Ishikawa (cell line): ENCODE measurements around the gene SORCS3.

Source experiments
- CEBPB ChIP-seq: IDR thresholded peaks from 2 replicates; pipeline ENCODE4 v1.6.1; 2012
- CREB1 ChIP-seq: IDR thresholded peaks from 2 replicates; pipeline ENCODE4 v1.6.1; 2012; ENCODE audit warnings: low read depth
- EGR1 ChIP-seq: IDR thresholded peaks from 2 replicates; pipeline ENCODE4 v1.6.1; 2012
- EP300 ChIP-seq: IDR thresholded peaks from 2 replicates; pipeline ENCODE4 v1.6.1; 2012; ENCODE audit warnings: borderline replicate concordance
- FOXM1 ChIP-seq: IDR thresholded peaks from 2 replicates; pipeline ENCODE4 v1.6.1; 2012; ENCODE audit warnings: low read depth, borderline replicate concordance
- RAD21 ChIP-seq: IDR thresholded peaks from 2 replicates; pipeline ENCODE4 v1.6.1; 2012; ENCODE audit warnings: low read depth
- TAF1 ChIP-seq: IDR thresholded peaks from 2 replicates; pipeline ENCODE4 v1.6.1; 2012; ENCODE audit warnings: low read depth, mild to moderate bottlenecking
- TF ChIP-seq, protein P1 (sequence below): IDR thresholded peaks from 2 replicates; pipeline ENCODE4 v1.6.1; 2012; ENCODE audit warnings: low read depth, mild to moderate bottlenecking

DNA sequence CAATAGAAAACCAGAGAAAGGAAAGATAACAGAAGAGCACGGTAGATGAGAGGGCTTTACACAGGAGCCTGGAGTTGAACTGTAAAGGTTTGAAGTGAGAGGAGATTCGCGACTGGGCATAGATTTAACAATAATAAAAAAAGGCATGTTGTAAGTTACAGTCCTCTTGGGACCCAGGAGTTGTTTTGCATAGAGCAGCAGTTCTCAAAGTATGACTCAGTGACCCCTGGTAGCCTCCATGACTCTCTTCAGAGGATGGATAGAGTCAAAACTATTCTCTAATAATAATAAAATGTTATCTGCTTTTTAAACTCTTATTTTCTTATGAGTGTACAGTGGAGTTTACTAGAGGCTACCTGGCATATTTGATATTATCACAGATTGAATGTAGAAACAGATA lies 262.3 kb downstream of the SORCS3 start:
- no peak for TF ChIP-seq TAF1
- TF ChIP-seq, protein P1, sequence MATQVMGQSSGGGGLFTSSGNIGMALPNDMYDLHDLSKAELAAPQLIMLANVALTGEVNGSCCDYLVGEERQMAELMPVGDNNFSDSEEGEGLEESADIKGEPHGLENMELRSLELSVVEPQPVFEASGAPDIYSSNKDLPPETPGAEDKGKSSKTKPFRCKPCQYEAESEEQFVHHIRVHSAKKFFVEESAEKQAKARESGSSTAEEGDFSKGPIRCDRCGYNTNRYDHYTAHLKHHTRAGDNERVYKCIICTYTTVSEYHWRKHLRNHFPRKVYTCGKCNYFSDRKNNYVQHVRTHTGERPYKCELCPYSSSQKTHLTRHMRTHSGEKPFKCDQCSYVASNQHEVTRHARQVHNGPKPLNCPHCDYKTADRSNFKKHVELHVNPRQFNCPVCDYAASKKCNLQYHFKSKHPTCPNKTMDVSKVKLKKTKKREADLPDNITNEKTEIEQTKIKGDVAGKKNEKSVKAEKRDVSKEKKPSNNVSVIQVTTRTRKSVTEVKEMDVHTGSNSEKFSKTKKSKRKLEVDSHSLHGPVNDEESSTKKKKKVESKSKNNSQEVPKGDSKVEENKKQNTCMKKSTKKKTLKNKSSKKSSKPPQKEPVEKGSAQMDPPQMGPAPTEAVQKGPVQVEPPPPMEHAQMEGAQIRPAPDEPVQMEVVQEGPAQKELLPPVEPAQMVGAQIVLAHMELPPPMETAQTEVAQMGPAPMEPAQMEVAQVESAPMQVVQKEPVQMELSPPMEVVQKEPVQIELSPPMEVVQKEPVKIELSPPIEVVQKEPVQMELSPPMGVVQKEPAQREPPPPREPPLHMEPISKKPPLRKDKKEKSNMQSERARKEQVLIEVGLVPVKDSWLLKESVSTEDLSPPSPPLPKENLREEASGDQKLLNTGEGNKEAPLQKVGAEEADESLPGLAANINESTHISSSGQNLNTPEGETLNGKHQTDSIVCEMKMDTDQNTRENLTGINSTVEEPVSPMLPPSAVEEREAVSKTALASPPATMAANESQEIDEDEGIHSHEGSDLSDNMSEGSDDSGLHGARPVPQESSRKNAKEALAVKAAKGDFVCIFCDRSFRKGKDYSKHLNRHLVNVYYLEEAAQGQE = no peak
- no peak for TF ChIP-seq RAD21
- TF ChIP-seq FOXM1 = no peak
- TF ChIP-seq EP300 = no peak
- TF ChIP-seq EGR1 = no peak
- no peak for TF ChIP-seq CEBPB
- TF ChIP-seq CREB1 = no peak
